K562 (cell line): Measurements from ENCODE around the gene DNASE1L2. TPM values are rescaled to one million over a fixed set of nuclear protein-coding genes. Genes with fewer than 3 reads are reported as not detected.

Experiments
- ATAC-seq: fragments of 200-7000 bp; cut with Tn5 transposase; 3 replicates; pipeline ENCODE4 v1.9.1; 2020; ENCODE audit warnings: moderate library complexity
- BruUV-seq: library from RNA; stranded (reverse); fragments of 400-500 nt; replicated peaks from 2 replicates; lab custom pipeline; 2021; lab: Mats Ljungman, UMichigan
- CTCF ChIA-PET: fragments of 300-600 bp; formaldehyde crosslinking; extraction: SDS; loops from one replicate; lab custom pipeline; 2021; ENCODE audit warnings: low intra/inter-chr PET ratio; lab: Yijun Ruan, JAX
- POLR2A ChIA-PET: fragments of 300-600, 350-650 bp; sonication (Branson Sonifier 250); formaldehyde crosslinking; extraction: SDS; loops from one replicate; lab custom pipeline; 2021; ENCODE audit warnings: antibody characterized with exemption, inconsistent platforms; lab: Yijun Ruan, JAX
- DNase-seq, 4 experiments: peaks; one replicate each; pipeline versions ENCODE4 v3.0.0 to v3.0.0-alpha.2; 2011 to 2018; ENCODE audit warnings: low spot score in 3 of 4, mixed read lengths in 3 of 4; ENCODE audit errors: extremely low read depth in 1 of 4
- FAIRE-seq: peaks from 2 replicates; lab custom pipeline; 2011; peaks lifted over from hg19 to GRCh38; lab: Jason Lieb, UNC
- H2AFZ ChIP-seq: 2 replicates; pipeline ENCODE4 v1.6.0; 2011; ENCODE audit warnings: low read depth, low read length, control low read depth, inconsistent platforms
- H3K27ac ChIP-seq: fragments of 200-600 bp; 3 replicates; pipeline ENCODE4 v1.8.0; 2011; ENCODE audit warnings: low read depth, mild to moderate bottlenecking, control low read depth, inconsistent platforms, low read length, moderate library complexity, mixed read lengths; ENCODE audit errors: extremely low read depth
- H3K27me3 ChIP-seq, 2 experiments: fragments of 300-600 bp in 1 of 2; 2 replicates in 1 of 2; 3 replicates in 1 of 2; pipeline versions ENCODE4 v1.6.0 to v1.8.0; 2011; ENCODE audit warnings: inconsistent platforms in 2 of 2, low read length in 2 of 2, mild to moderate bottlenecking in 1 of 2, mixed read lengths in 1 of 2, moderate library complexity in 1 of 2; ENCODE audit not compliant: control insufficient read depth in 2 of 2, insufficient read depth in 2 of 2
- H3K36me3 ChIP-seq: fragments of 300-600 bp; 3 replicates; pipeline ENCODE4 v1.8.0; 2011; ENCODE audit warnings: mild to moderate bottlenecking, low read length, inconsistent platforms; ENCODE audit not compliant: control insufficient read depth, insufficient read depth
- H3K4me1 ChIP-seq, 2 experiments: fragments of 200-600 bp in 1 of 2; replicated peaks in 1 of 2; 2 replicates in 1 of 2; 3 replicates in 1 of 2; pipeline versions ENCODE4 v1.5.1 to v1.8.0; 2011; ENCODE audit warnings: inconsistent platforms in 2 of 2, low read length in 2 of 2, mild to moderate bottlenecking in 1 of 2, mixed read lengths in 1 of 2, moderate library complexity in 1 of 2; ENCODE audit not compliant: control insufficient read depth in 2 of 2, insufficient read depth in 2 of 2
- H3K4me2 ChIP-seq: 2 replicates; pipeline ENCODE4 v1.6.1; 2011; ENCODE audit warnings: low read length, control low read depth, inconsistent platforms, mixed read lengths; ENCODE audit not compliant: insufficient read depth
- H3K4me3 ChIP-seq: fragments of 200-600 bp; sonication (generic), shearing (Covaris generic); 2 replicates; pipeline ENCODE4 v1.5.1; 2016; ENCODE audit warnings: control low read depth, inconsistent platforms
- H3K79me2 ChIP-seq: fragments of 200-600 bp; 3 replicates; pipeline ENCODE4 v1.8.0; 2011; ENCODE audit warnings: low read length, inconsistent platforms; ENCODE audit not compliant: control insufficient read depth, insufficient read depth
- H3K9ac ChIP-seq, 2 experiments: 2 replicates each; pipeline versions ENCODE4 v1.6.0 to v1.6.1; 2011; ENCODE audit warnings: low read depth in 2 of 2, low read length in 2 of 2, control low read depth in 1 of 2, inconsistent platforms in 1 of 2, mild to moderate bottlenecking in 1 of 2, mixed read lengths in 1 of 2; ENCODE audit not compliant: insufficient read depth in 1 of 2
- H3K9me1 ChIP-seq: one replicate; pipeline ENCODE4 v1.6.0; 2011; ENCODE audit warnings: inconsistent platforms, mild to moderate bottlenecking, low read length, moderate library complexity; ENCODE audit not compliant: control insufficient read depth, insufficient read depth
- H3K9me3 ChIP-seq: replicated peaks from 2 replicates; pipeline ENCODE4 v1.5.1; 2011; ENCODE audit warnings: low read depth, low read length, inconsistent platforms; ENCODE audit not compliant: control insufficient read depth, insufficient read depth
- H4K20me1 ChIP-seq: replicated peaks from 2 replicates; pipeline ENCODE4 v1.6.1; 2011; ENCODE audit warnings: low read length, inconsistent platforms, mixed read lengths; ENCODE audit not compliant: control insufficient read depth, insufficient read depth
- HSF4 ChIP-seq: fragments of 250-450 bp; sonication (Bioruptor Pico); IDR thresholded peaks from 2 replicates; pipeline ENCODE4 v2.1.2; 2022; ENCODE audit warnings: mild to moderate bottlenecking, moderate library complexity, borderline replicate concordance
- MNT ChIP-seq, 2 experiments: fragments of 450-650 bp; conservative IDR thresholded peaks; 2 replicates each; pipeline ENCODE4 v1.6.1; 2017; ENCODE audit warnings: mild to moderate bottlenecking in 2 of 2, moderate library complexity in 2 of 2
- NR2C1 ChIP-seq, 2 experiments: fragments of 450-650 bp; IDR thresholded peaks; 2 replicates each; pipeline ENCODE4 v1.6.1; 2017; ENCODE audit warnings: mild to moderate bottlenecking in 2 of 2, antibody characterized with exemption in 1 of 2, inconsistent platforms in 1 of 2, missing compliant biosample characterization in 1 of 2, missing genetic modification characterization in 1 of 2
- NRF1 ChIP-seq, 2 experiments: fragments of 450-650 bp; IDR thresholded peaks in 1 of 2; conservative IDR thresholded peaks in 1 of 2; 2 replicates each; pipeline ENCODE4 v1.6.1; 2014; ENCODE audit warnings: mild to moderate bottlenecking in 2 of 2
- POLR2A ChIP-seq: fragments of 450-650 bp; conservative IDR thresholded peaks from 2 replicates; pipeline ENCODE4 v1.6.1; 2016
- POLR2AphosphoS2 ChIP-seq: IDR thresholded peaks from 2 replicates; pipeline ENCODE4 v1.6.1; 2012; ENCODE audit warnings: low read length, improper control_type of control experiment
- RBFOX2 ChIP-seq: fragments of 200-400 bp; formaldehyde crosslinking; IDR thresholded peaks from 2 replicates; pipeline ENCODE4 v1.6.1; 2017; ENCODE audit warnings: low read depth, mild to moderate bottlenecking, low read length, moderate library complexity
- TBL1XR1 ChIP-seq, 2 experiments: IDR thresholded peaks; 2 replicates each; pipeline ENCODE4 v1.6.1; 2012; ENCODE audit warnings: improper control_type of control experiment in 2 of 2, low read length in 2 of 2, mild to moderate bottlenecking in 1 of 2
- TFAP4 ChIP-seq: sonication (generic); formaldehyde crosslinking; IDR thresholded peaks from 2 replicates; pipeline ENCODE4 v1.8.0; 2022; ENCODE audit warnings: missing genetic modification reagents, mild to moderate bottlenecking, moderate library complexity, borderline replicate concordance
- TRIM24 ChIP-seq, 2 experiments: fragments of 450-650 bp; IDR thresholded peaks; 2 replicates each; pipeline ENCODE4 v1.6.1; 2016
- TRIM25 ChIP-seq: fragments of 450-650 bp; IDR thresholded peaks from 2 replicates; pipeline ENCODE4 v1.7.0; 2016; ENCODE audit warnings: borderline replicate concordance
- ZBTB33 ChIP-seq: sonication (generic); formaldehyde crosslinking; IDR thresholded peaks from 2 replicates; pipeline ENCODE4 v1.8.1; 2023; ENCODE audit warnings: mild to moderate bottlenecking, missing genetic modification reagents
- ZFX ChIP-seq: sonication (generic); formaldehyde crosslinking; IDR thresholded peaks from 2 replicates; pipeline ENCODE4 v1.8.0; 2022; ENCODE audit warnings: mild to moderate bottlenecking, missing genetic modification reagents, moderate library complexity
- WGBS: fragments of 100-300 bp; shearing (Covaris generic); methylation state at CpG from one replicate; pipeline ENCODE4 v1.1.6; 2016; ENCODE audit warnings: low coverage, mixed read lengths; ENCODE audit not compliant: insufficient coverage; ENCODE audit errors: missing lambda C conversion rate; 5-methylcytosine and 5-hydroxymethylcytosine counted together
- in situ Hi-C: fragments of 300-500 bp; cut with MboI; formaldehyde crosslinking; loops from 4 replicates; pipeline ENCODE4 v1.15.0; 2018; ENCODE audit warnings: inconsistent platforms, mixed read lengths
- intact Hi-C: fragments of 100-400 bp; cut with micrococcal nuclease; formaldehyde crosslinking; loops from 2 replicates; pipeline ENCODE4 v1.14.2; 2022
- polyA plus RNA-seq, 8 experiments: library from polyadenylated mRNA; depleted of rRNA in 4 of 8; stranded (reverse) in 5 of 8; unstranded in 3 of 8; fragments of >200 nt; fragmentation: Nextera tagmentation in 2 of 8; fragmentation: Illumina TruSeq in 1 of 8; extraction: Ambion mirVana in 2 of 8; extraction: Trizol in 1 of 8; gene quantifications; 2 replicates each; pipeline versions ENCODE4 v1.2.1 to v1.2.3, GENCODE V29; 2011 to 2014; ENCODE audit warnings: inconsistent platforms in 1 of 8, missing spikeins in 1 of 8
- total RNA-seq, 7 experiments: library from RNA; depleted of rRNA in 6 of 7; stranded (reverse); fragments of >200 nt in 6 of 7; fragmentation: Illumina TruSeq in 2 of 7; extraction: Trizol in 2 of 7; gene quantifications; 2 replicates each; pipeline versions ENCODE4 v1.2.1 to v1.2.3, GENCODE V29; 2011 to 2021; ENCODE audit warnings: low replicate concordance in 1 of 7

DNASE1L2 gene
- total and polyA plus RNA-seq, 9 of the 15 experiments (the other 6 are each of a cell fraction or from before 2014, with no cell fraction given), result 0.08 to 2.7 (median 1.7) TPM; not detected in 1

GRCh38 chr16:2210386-2211365, 25.6 kb upstream of the DNASE1L2 start, which contains the start of gene BRICD5:
BRICD5 (minus strand) TSS chr16:2210863; CDS start chr16:2210833, 30 bp downstream.
- Histone ChIP-seq H3K4me3 (no peak within 1 kb of the TSS), H3K9me1 (no peaks in the 10 kb centered on the region), H3K4me1 (peaks cover 31 to 90% of the 10 kb centered on the region in 2 experiments), H2AFZ (no peak within 1 kb of the TSS), H3K4me2 (peak within 1 kb of the TSS; percentile 15; the same call in 1 of the 2 replicates), H3K9ac (peak within 1 kb of the TSS in 1 of 2 experiments; percentile 99; a peak in 2 of 4 replicates), H3K79me2 (peaks cover 67% of the 10 kb centered on the region), H3K36me3 (peaks cover 61% of the 10 kb centered on the region; the same call in 2 of the 3 replicates), H3K9me3 (no peaks in the 10 kb centered on the region), H3K27me3 (no peaks in the 10 kb centered on the region), H4K20me1 (peaks cover 21% of the 10 kb centered on the region), H3K27ac (peak within 1 kb of the TSS; percentile 38; the same call in 1 of the 3 replicates)
- intact Hi-C loops, result no loop called here
- in situ Hi-C loops, result no loop called here
- POLR2A ChIA-PET, result interaction anchor here (1.3 to 2.1 kb wide), 3 partner anchors 13 to 56 kb away, joined by 3 to 12 read pairs (median 11); partner anchors contain the start of genes CASKIN1, E4F1 and TRAF7
- no TSS peak for BruUV-seq
- DNase-seq (peak in 2 of 4 experiments; percentile 70 to 80), FAIRE-seq (peak; percentile 83), ATAC-seq (peak; percentile 12)
- WGBS, result 25% methylated on average over 23 of the region's 24 CpGs
- CTCF ChIA-PET, result no interaction called here
- peak; percentile 23 to 35; a peak in 1 of 4 replicates for TF ChIP-seq NRF1 (conservative IDR thresholded peaks at IDR 0.05 in 1 of 2, IDR thresholded peaks at IDR 0.05 in 1 of 2)
- no peak for TF ChIP-seq TRIM25
- no peak for TF ChIP-seq HSF4 (CRISPR knock-in tag)
- peak; percentile 46 for TF ChIP-seq ZFX
- peak; percentile 55 for TF ChIP-seq RBFOX2
- TF ChIP-seq POLR2A, result peak; percentile 69
- 0 out of 4 replicates have a peak, but pooled peaks of 1 of the 2 experiments have one; percentile 11 for TF ChIP-seq TBL1XR1 (IDR thresholded peaks at IDR 0.05; ENCODE audit: low read length in 2 of 2)
- peak in 1 of 2 experiments; percentile 21; a peak in 1 of 4 replicates for TF ChIP-seq TRIM24 (IDR thresholded peaks at IDR 0.05)
- TF ChIP-seq MNT (conservative IDR thresholded peaks at IDR 0.05), result peak in 1 of 2 experiments; percentile 61; a peak in 2 of 4 replicates
- TF ChIP-seq ZBTB33, result 0 out of 2 replicates have a peak, but pooled peaks have one; percentile 12
- TF ChIP-seq TFAP4 (CRISPR knock-in tag), result peak; percentile 59; the same call in 1 of the 2 replicates
- 0 out of 2 replicates have a peak, but pooled peaks have one; percentile 21 for TF ChIP-seq NR2C1 (IDR thresholded peaks at IDR 0.05)
- TF ChIP-seq NR2C1 (tag; IDR thresholded peaks at IDR 0.05), result peak; percentile 41; the same call in 1 of the 2 replicates
- TF ChIP-seq POLR2AphosphoS2, result peak; percentile 96
